Stimulated activated CD4-positive, alpha-beta T cell treated with anti-CD3 and anti-CD28 coated beads, Interleukin-12 subunit alpha, Interleukin-12 subunit beta, amount 100 ng/mL, for 24 hours (primary cell): Measurements from ENCODE around the gene CSF1R.

Source experiments
- DNase-seq, 2 experiments: peaks; one replicate each; pipeline ENCODE4 v3.0.0-alpha.2; 2020; ENCODE audit warnings: low read depth in 2 of 2

CSF1R gene

GRCh38 chr5:150023136-150023535, 63.2 kb downstream of the CSF1R start:
- no peak for DNase-seq

GRCh38 chr5:150022681-150023080, 63.7 kb downstream of the CSF1R start:
- no peak for DNase-seq

DNA sequence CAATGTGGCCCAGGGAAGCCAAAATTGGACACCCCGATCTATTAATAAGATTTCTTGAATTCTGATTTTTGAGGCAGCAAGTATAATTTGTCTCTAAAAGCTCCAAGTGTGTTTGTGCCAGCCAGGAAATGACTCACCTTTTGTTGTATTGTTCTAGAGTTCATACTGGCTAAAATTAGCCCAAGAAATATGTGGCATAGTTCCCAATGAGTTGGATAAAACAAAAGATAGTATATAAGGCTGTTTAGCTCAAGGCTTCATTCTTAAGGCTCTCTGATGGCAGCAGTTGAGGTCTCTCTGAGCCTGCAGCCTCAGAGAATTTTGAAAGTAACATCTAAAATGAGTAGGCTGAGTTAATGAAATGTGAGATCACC, 64.2 kb downstream of the CSF1R start:
- no peak for DNase-seq

- no peak for DNase-seq
Observed at GRCh38 chr5:150021491-150022157, 64.7 kb downstream of the CSF1R start.

- no peak for DNase-seq
Observed at GRCh38 chr5:150020249-150020648, 66.1 kb downstream of the CSF1R start.

- DNase-seq = no peak
Observed at GRCh38 chr5:150017226-150018005, 68.9 kb downstream of the CSF1R start.

DNA sequence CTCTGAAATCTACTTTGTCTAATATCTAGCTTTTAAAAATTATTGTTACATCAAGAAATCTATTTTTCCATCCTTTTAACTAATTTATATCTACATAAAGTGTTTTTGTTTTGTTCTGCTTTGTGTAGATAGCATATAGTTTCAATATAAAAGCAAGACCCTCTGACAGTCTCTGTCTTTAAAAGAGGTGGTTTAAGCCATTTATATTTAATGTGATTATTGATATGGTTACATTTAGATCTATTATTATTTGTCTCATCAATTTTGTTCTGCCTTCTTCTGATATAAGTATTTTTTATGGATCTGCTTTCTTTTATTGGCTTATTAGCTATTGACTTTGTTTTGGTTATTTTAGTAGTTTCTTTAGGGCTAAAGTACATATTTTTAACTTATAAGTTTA, 69.8 kb downstream of the CSF1R start:
- no peak for DNase-seq

DNA sequence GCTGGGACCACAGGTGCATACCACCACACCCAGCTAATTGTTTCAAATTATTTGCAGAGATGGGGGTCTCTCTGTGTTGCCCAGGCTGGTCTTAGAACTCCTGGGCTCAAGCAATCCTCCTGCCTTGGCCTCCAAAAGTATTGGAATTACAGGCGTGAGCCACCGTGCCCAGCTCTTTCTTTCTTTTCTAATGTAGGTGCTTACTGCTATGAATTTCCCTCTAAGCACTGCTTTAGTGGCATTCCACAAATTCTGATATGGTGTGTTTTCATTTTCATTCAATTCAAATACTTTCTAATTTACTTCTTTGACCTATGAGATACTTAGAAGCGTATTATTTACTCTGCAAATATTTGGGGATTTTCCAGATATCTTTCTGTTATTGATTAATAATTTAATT, 70.9 kb downstream of the CSF1R start:
- DNase-seq = no peak

GRCh38 chr5:150014456-150014855, 71.9 kb downstream of the CSF1R start:
- no peak for DNase-seq

GRCh38 chr5:150013931-150014330, 72.4 kb downstream of the CSF1R start:
- no peak for DNase-seq

DNA sequence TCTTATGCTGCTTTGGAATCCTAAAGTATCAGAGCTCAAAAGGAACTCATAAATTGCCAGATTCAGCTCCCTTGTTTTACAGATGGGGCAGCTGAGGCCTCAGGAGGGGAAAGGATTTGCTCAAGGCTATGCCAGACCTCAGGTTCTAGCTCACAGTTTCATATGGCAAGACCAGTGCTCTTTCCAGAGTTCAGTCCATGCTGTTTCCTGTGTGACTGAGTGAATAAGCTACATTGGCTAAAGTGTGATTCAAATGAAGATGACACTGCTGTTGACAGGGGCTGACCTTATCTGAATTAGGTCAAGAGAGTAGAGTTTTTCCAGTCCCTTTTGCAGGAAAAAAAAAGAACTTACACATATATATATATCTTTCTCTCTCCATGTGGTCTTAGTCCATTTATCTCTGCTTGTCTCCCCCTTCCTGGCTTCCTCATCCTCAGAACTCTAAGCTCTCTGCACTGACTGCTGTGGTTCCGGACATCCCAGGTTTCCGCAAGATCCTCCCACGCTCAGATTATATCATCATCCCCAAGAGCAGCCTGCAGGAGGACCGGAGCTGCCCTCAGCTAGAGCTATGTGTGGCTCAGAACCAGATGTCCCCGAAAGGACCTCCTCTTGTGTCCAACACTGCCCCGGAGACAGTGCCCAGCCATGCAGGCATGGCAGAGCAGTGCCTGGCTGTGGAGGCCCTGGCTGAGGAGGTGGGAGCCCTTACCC, 76.5 kb downstream of the CSF1R start:
- DNase-seq = no peak

DNA sequence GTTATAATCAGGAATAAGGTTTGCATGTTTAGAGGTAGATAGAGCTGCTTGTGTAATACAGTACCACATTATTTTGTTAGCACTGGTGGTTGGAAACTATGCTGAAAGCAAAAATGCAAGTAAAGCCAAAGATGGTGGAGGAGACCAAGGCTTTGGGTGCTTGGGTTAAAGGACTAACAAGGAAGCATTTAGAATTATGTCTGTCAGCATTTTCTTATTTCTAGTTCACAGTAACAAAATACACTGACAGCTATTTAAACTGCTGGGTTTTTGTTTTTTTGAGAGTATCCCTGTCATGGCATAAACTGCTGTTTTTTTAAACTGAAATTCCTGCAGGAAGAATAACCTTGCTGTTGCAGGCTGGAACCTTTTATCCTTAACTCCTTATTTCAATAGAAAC, 79.3 kb downstream of the CSF1R start:
- no peak for DNase-seq

DNA sequence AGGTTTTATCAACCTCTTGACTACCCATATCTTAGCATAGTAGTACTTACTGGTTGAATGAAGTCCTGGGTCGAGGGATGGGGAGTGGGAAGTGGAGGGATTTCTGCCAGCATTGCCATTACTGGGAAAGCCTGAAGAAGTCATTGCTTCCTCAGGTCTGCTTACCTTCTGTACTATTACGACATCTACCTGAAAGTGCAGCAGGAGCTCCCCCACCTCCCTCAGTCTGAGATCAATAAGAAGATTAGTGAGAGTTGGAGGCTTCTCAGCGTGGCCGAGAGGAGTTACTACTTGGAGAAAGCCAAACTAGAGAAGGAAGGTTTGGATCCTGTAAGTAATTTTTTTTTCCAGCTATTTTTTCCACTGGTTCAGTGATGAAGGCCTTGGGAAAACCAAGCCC, 80.0 kb downstream of the CSF1R start:
- DNase-seq = no peak
